ENCODE data around the gene FIBCD1. TPM values are rescaled to one million over a fixed set of nuclear protein-coding genes. Genes with fewer than 3 reads are reported as not detected.

FIBCD1 gene
- total RNA-seq, 1 donor from 2014 or later, result not detected

DNA sequence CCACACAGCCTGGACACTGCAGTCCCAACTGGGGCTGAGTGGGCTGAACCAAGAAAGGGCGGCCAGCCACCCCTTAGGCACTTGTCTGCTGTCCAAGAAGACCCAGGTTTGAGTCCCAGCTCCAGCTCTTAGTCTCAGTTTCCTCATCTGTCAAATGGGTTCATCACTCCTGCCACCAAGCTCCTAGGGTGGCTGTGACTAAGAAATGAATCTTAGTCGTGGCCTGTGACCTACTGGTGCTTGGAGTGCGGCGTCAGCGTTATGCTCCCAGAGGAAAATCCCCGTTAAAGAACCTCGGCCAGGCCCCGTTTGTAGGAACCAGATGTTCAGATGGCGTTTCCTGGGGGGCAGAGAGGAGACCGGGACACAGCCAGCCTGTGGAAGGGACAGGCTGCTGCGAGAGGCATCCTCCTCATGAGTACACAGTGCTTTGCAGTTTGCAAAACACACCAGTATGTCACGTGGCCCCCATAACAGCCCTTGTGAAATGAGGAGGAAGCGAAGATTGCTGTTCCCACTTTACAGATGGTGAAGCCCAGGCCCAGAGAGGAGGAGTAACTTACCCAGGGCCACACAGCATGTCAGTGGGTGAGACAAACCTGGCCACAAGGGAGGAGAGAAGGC lies 3.3 kb downstream of the FIBCD1 start:
- intact Hi-C loops (cut with micrococcal nuclease), result no loop called here
- no peaks in the 10 kb centered on the region for H3K36me3 Mint-ChIP-seq (ENCODE audit: low read depth)
- H3K27me3 Mint-ChIP-seq (ENCODE audit: low read depth), result peaks cover 51% of the 10 kb centered on the region
- H3K4me3 Mint-ChIP-seq (ENCODE audit: low read depth), result no peak overlapping the region
- no peak overlapping the region for H3K27ac Mint-ChIP-seq
- peaks cover 1% of the 10 kb centered on the region for H3K4me1 Mint-ChIP-seq (ENCODE audit: low read depth)
- no peaks in the 10 kb centered on the region for H3K9me3 Mint-ChIP-seq
- no peak for DNase-seq (ENCODE audit: low spot score)

DNA sequence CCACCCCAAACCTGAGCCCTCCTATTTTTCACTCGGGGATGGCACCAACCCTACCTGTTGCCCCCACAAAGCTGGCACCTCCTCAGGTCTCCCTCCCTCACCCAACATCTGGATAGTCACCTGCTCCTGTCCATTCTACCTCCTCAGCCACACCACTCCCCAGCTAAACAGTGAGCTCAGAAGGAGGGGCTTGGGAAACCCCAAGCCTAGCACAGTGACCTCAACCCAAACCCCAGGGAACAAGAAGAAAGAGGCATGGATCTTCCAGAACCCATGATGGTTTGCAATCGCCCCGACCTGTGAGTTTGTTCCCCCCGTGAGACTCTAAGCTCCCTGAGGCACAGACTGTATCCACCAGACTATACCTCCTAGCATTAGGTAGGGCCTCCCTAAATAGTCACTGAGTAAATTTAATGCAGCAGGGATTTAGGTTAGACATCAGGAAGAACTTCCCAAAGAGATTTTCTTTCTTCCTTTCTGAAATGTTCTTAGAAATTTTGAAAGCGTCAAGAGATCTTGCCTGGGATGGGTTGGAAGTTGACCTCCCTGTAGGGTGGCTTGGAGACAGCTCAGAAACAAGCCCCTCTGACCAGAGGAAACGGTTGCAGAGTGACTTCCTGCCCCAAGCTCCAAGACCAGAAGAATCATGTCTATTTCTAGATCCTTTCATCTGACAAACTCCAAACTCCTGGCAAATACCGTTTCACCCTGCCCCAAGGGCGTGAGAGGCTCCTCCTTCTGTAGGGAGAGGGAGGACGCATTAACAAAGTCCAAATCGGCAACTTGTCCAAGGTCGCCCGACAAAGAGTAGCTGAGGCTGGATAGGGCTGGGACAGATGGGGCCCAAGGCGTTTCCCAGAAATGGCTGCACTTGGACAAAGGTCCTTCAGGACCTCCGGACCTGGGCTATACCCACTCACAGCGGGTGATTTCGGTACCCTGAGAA lies 4.1 kb downstream of the FIBCD1 start:
- Mint-ChIP-seq H3K4me3 (ENCODE audit: low read depth) (no peak overlapping the region), H3K27me3 (ENCODE audit: low read depth) (peaks cover 47% of the 10 kb centered on the region), H3K4me1 (ENCODE audit: low read depth) (peaks cover 1% of the 10 kb centered on the region), H3K9me3 (no peaks in the 10 kb centered on the region), H3K36me3 (ENCODE audit: low read depth) (no peaks in the 10 kb centered on the region), H3K27ac (no peak overlapping the region)
- intact Hi-C loops (cut with micrococcal nuclease), result no loop called here
- no peak for DNase-seq (ENCODE audit: low spot score)

DNA sequence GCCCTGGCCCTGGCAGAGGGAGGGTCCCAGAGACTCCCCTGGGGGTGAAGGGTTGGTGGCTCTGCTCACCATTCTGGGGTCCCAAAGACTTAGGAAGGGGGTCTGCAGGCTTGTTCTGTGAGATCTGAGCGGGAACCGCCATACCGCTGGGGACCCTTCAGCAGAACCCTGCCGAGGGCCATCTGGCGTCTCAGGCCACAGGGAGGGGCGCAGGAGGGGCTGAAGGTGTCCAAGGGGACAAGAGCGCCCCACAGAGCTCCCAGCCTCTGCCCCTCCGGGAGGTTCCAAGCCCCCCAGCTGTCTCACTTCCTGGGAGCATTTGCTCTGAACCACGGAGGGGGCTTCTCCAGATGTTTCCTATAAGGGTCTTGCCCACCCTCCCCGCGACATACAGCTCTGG lies 4.8 kb downstream of the FIBCD1 start:
- Mint-ChIP-seq H3K27ac (no peak overlapping the region), H3K27me3 (ENCODE audit: low read depth) (peaks cover 47% of the 10 kb centered on the region), H3K36me3 (ENCODE audit: low read depth) (no peaks in the 10 kb centered on the region), H3K4me1 (ENCODE audit: low read depth) (peaks cover 1% of the 10 kb centered on the region), H3K9me3 (no peaks in the 10 kb centered on the region), H3K4me3 (ENCODE audit: low read depth) (no peak overlapping the region)
- intact Hi-C loops (cut with micrococcal nuclease), result no loop called here
- no peak for DNase-seq (ENCODE audit: low spot score)

DNA sequence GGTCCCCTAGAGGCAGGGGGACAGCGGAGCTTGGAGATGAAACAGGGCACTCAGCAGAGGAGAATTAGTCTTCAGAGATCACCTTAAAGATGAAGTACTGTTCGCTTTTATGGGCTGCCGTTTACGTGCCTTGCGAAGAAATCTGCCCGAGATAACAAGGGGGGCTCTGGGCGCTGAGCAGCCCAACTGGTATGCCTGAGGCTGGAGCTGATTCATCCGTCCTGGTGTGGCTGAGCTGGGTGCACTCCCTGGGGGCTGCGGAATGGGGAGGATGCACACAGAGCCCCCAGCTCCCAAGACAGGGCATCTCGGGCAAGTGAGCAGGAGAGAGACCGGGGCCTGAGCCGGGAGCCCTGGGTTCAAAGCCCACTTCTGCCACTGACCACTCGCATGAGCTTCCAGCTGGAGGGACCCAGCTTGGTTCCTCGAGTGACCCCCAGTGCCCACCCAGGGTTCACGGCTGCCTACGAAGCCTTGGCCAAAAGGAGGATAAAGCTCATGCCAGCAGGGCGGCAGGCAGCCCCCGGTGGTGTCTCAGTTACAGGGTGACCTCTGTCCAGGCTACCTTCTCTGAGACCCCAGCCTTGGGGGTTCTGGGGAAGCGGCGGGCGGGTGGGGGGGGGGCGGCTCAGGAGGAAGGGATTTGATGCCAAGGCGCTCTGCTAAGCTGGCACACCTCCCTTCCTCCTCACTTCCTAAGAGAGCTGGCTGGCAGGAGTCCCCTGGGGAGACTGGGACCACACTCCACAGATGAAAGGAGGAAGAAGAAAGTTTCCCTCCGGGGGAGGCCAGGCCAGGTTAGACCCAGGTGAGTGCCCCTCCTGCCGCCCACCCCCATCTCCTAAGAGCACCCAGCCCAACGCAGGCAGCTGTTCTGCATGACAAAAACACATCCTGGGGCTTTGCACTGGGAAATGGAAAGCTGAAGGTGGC lies 5.7 kb downstream of the FIBCD1 start:
- no peaks in the 10 kb centered on the region for H3K4me1 Mint-ChIP-seq (ENCODE audit: low read depth)
- DNase-seq (ENCODE audit: low spot score), result no peak
- peaks cover 45% of the 10 kb centered on the region for H3K27me3 Mint-ChIP-seq (ENCODE audit: low read depth)
- H3K27ac Mint-ChIP-seq, result no peak overlapping the region
- no peaks in the 10 kb centered on the region for H3K9me3 Mint-ChIP-seq
- no peaks in the 10 kb centered on the region for H3K36me3 Mint-ChIP-seq (ENCODE audit: low read depth)
- intact Hi-C loops (cut with micrococcal nuclease), result no loop called here
- H3K4me3 Mint-ChIP-seq (ENCODE audit: low read depth), result no peak overlapping the region

DNA sequence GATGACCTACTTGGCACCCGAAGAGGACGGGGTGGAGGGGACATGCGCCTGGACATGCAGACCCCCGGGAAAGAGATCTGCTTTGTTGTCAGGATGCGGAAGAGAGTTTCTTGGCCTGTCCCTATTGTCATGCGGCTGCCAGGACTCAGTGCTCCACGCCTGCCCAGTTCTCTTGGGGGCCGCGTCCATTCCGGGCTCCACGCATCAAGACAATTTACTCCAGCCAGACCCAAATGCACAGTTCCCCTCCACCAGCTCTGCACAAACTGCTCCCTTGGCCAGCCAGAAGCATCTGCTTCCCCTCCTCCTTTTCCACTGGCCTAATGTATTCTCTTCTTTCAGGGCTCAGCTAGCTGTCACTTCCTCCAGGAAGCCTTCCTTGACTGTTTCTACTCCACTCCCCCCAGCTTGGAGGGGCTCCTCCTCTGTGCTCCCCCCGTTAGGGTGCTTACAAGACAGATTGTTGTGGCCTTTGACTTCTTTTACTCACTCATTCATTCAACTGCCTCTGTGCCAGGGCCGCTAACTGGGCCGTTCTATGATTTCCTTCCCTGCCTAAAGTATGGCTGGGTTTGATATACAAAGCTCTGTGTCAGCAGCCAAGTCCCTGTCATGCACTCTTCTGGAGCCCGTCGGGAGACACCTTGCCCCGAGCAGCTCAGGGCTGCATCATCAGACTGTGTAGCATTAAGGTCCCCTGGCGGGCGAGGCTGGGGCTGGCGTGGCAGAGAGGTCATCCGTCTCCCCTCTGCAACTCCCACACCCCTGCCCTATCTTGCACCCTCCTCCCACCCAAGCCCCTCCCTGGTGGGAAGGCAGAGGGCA lies 6.6 kb downstream of the FIBCD1 start:
- intact Hi-C loops (cut with micrococcal nuclease), result no loop called here
- no peaks in the 10 kb centered on the region for H3K36me3 Mint-ChIP-seq (ENCODE audit: low read depth)
- H3K27me3 Mint-ChIP-seq (ENCODE audit: low read depth), result peaks cover 41% of the 10 kb centered on the region
- no peak overlapping the region for H3K27ac Mint-ChIP-seq
- H3K4me1 Mint-ChIP-seq (ENCODE audit: low read depth), result no peaks in the 10 kb centered on the region
- H3K9me3 Mint-ChIP-seq, result no peaks in the 10 kb centered on the region
- no peak overlapping the region for H3K4me3 Mint-ChIP-seq (ENCODE audit: low read depth)
- DNase-seq (ENCODE audit: low spot score), result no peak

DNA sequence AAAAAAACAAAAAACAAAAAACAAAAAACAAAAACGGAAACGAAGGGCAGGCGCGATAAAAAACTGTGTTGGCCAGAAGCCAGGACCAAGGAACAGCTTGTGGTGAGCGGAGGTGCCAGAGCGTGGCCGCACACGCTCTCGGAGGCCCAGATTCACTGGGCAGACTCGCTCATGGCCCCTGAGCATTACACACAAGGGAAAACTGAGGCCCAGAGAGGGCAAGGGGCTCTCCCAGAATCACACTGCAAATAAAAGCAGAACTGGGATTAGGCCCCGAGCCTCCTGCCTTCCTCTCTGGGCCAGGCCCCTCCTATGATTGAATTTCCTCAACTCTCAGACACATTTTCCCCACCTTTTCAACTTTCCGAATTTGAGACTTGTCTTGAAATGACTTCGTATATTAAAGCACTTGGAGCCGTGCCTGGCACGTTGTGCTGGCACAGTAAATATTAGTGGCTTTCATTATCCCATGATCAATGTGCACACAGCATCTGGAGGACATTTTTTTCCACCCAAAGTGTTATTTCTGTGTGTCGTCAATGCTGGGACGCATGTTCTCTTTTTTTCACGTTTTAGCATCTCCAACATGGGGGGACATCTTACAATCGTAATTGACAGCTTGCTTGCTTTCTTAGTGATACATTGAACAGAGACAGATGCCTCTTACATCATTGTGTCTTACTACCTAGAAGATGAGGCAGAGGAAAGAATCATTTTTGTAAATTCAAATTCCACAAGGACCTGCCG lies 7.4 kb downstream of the FIBCD1 start:
- H3K4me1 Mint-ChIP-seq (ENCODE audit: low read depth), result no peaks in the 10 kb centered on the region
- intact Hi-C loops (cut with micrococcal nuclease), result no loop called here
- H3K9me3 Mint-ChIP-seq, result no peaks in the 10 kb centered on the region

DNA sequence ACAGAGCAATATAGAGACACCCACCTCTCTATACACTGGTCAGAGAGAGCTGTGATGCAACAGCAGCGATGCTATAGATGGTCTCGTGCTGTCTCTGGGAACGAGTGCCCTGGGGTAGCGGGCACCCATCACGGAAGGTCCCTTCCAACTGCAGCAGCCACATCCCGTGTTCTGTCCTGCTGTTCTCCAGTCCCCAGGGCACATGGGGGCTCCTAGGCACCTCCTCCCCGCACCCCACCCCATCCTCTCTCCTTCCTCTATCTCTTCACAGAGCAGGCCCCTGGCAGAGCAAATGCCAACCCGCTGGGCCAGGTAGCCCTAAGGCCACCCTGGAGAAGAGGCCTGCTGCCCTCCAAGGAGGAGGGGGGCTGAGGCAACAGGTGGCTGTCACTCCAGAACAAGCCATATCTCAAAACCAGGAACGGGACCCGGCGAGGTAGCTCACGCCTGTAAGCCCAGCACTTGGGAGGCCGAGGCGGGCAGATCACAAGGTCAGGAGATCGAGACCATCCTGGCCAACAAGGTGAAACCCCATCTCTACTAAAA lies 8.2 kb downstream of the FIBCD1 start:
- Mint-ChIP-seq H3K27me3 (ENCODE audit: low read depth) (peaks cover 27% of the 10 kb centered on the region), H3K9me3 (no peaks in the 10 kb centered on the region), H3K36me3 (ENCODE audit: low read depth) (no peaks in the 10 kb centered on the region), H3K4me3 (ENCODE audit: low read depth) (no peak overlapping the region), H3K4me1 (ENCODE audit: low read depth) (no peaks in the 10 kb centered on the region), H3K27ac (no peak overlapping the region)
- no peak for DNase-seq (ENCODE audit: low spot score)
- intact Hi-C loops (cut with micrococcal nuclease), result no loop called here

More for the DNA sequence above, 7.4 kb downstream of the FIBCD1 start:
- DNase-seq (ENCODE audit: low spot score), result no peak
- Mint-ChIP-seq H3K4me3 (ENCODE audit: low read depth) (no peak overlapping the region), H3K27ac (no peak overlapping the region), H3K36me3 (ENCODE audit: low read depth) (no peaks in the 10 kb centered on the region), H3K27me3 (ENCODE audit: low read depth) (peaks cover 34% of the 10 kb centered on the region)

DNA sequence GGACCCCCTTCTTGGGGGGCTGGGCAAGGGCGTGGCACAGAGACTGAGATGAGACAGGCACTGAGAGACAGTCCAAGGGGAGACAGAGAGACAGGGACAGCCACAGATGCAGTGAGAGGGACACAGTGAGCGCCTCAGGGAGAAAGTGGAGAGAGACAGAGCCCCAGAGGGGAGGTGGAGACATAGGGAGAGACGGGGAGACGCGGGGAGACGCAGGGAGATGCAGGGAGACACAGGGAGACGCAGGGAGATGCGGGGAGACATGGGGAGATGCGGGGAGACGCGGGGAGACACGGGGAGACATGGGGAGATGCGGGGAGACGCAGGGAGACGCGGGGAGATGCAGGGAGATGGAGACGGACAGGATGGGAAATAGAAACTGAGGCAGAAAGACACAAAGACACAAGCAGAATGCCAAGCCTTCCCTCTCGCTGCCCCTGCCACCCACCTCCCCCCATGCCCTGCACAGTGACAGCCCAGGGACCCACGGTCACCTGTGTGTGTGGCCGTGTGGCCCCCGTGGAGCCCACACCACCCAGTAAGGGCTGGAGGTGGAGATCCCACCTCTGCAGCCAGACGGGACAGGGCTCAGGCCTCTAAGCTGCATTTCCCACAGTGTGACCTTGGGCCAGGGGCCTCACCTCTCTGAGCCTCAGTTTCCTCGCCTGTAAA lies 8.8 kb downstream of the FIBCD1 start:
- DNase-seq (ENCODE audit: low spot score), result no peak
- no peaks in the 10 kb centered on the region for H3K9me3 Mint-ChIP-seq
- intact Hi-C loops (cut with micrococcal nuclease), result no loop called here
- no peak overlapping the region for H3K27ac Mint-ChIP-seq
- no peaks in the 10 kb centered on the region for H3K4me1 Mint-ChIP-seq (ENCODE audit: low read depth)
- H3K4me3 Mint-ChIP-seq (ENCODE audit: low read depth), result no peak overlapping the region
- no peaks in the 10 kb centered on the region for H3K36me3 Mint-ChIP-seq (ENCODE audit: low read depth)
- peaks cover 26% of the 10 kb centered on the region for H3K27me3 Mint-ChIP-seq (ENCODE audit: low read depth)

DNA sequence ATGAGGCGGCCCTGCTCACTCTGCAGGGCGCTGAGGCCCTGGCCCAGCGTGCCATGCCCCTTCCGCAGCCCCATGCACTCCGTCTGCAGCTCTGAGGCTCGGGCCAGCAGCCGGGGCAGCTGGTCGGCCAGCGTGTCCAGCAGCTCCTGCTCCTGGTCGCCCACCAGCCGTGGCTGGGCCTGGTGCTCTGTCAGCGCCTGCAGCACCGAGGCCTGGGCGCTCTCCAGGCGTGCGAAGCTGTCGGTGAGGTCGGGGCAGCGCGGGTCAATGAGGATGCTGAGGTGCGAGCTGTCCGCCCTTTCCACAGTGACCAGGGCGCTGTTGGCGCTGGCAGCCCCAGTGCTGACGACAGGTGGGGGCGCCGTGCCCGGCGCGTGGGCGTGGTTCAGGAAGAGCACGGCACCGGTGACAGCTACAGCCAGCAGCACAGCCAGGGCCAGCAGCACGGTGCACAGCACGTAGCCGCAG lies 9.4 kb downstream of the FIBCD1 start:
- no peak for DNase-seq (ENCODE audit: low spot score)
- H3K9me3 Mint-ChIP-seq, result no peaks in the 10 kb centered on the region
- H3K27ac Mint-ChIP-seq, result no peak overlapping the region
- peaks cover 20% of the 10 kb centered on the region for H3K27me3 Mint-ChIP-seq (ENCODE audit: low read depth)
- H3K4me1 Mint-ChIP-seq (ENCODE audit: low read depth), result no peaks in the 10 kb centered on the region
- intact Hi-C loops (cut with micrococcal nuclease), result no loop called here
- H3K4me3 Mint-ChIP-seq (ENCODE audit: low read depth), result no peak overlapping the region
- no peaks in the 10 kb centered on the region for H3K36me3 Mint-ChIP-seq (ENCODE audit: low read depth)

DNA sequence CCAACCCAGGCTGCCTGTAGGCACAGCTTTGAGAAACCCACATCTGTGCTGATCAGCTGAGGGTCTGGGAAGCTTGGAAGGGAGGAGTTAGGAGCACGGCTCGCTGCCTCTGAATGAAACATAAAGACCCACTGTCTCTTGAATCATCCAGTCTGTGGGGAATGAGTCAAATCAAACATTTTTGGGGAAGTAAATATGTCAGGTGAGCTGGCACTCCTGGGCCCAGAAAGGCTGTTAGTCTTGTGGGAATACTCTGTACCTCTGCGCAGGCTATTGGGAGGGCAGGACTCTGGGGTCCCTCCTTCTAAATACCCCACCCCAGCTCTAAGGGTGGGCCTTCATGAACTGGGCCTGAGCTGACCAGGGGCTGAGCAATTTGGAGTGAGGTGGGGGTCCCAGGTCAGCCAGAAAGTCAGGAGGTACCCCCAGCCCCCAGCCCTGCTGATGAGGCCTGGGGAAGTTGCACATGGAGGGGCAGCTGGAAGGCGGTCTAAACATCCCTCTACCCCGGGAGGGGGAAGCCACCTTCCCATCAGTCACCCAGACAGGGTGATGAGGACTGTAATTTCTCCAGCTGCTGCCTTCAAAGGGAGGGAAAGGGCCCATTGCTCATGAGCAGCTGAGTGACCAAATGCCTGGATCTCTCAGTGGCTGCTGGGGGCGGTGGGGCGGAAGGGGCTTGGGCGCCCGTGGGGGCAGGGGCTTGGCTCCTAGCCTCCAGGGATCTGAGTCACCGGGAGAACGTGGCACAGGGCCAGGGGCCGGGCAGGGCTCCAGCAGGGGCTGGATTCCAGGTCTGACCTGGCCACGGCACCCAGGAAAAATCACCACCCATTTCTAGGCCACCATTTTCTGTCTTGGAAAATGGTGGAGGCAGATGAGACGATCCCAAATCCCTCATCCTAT lies 10.8 kb downstream of the FIBCD1 start:
- H3K36me3 Mint-ChIP-seq (ENCODE audit: low read depth), result no peaks in the 10 kb centered on the region
- no peaks in the 10 kb centered on the region for H3K9me3 Mint-ChIP-seq
- H3K4me3 Mint-ChIP-seq (ENCODE audit: low read depth), result no peak overlapping the region
- H3K27ac Mint-ChIP-seq, result no peak overlapping the region
- intact Hi-C loops (cut with micrococcal nuclease), result no loop called here
- H3K27me3 Mint-ChIP-seq (ENCODE audit: low read depth), result peaks cover 18% of the 10 kb centered on the region
- no peak for DNase-seq (ENCODE audit: low spot score)
- H3K4me1 Mint-ChIP-seq (ENCODE audit: low read depth), result no peaks in the 10 kb centered on the region

Measured in activated T-helper 2 cell treated with anti-CD3 and anti-CD28 coated beads, Interferon-gamma antibody, Interleukin-2, Interleukin-4, amounts not matched to agents 10 μg/mL and 5 μg/mL and 100 μg/mL, durations not matched to agents 14 hours and 24 hours and 36 hours (primary cell).